ENCODE results near the gene CRKL.

Gene CRKL

DNA sequence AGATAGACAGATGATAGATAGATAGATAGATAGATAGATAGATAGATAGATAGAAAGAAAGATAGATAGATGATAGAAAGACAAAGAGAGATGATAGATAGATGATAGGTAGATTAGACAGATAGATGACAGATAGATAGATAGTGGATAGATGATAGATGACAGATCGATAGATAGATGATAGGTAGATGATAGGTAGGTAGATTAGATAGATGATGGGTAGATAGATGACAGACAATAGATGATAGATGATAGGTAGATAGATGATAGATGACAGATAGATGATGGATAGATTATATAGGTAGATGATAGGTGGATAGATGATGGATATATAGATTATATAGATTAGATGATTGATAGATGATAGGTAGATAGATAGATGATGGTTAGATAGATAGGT, 69.2 kb downstream of the CRKL start:
- no peak for DNase-seq

GRCh38 chr22:20987375-20987774, 70.2 kb downstream of the CRKL start:
- no peak for DNase-seq

GRCh38 chr22:20988573-20989322, 71.5 kb downstream of the CRKL start:
- no peak for DNase-seq

- no peak for DNase-seq
Measured at GRCh38 chr22:20989323-20990138, 72.3 kb downstream of the CRKL start.

DNA sequence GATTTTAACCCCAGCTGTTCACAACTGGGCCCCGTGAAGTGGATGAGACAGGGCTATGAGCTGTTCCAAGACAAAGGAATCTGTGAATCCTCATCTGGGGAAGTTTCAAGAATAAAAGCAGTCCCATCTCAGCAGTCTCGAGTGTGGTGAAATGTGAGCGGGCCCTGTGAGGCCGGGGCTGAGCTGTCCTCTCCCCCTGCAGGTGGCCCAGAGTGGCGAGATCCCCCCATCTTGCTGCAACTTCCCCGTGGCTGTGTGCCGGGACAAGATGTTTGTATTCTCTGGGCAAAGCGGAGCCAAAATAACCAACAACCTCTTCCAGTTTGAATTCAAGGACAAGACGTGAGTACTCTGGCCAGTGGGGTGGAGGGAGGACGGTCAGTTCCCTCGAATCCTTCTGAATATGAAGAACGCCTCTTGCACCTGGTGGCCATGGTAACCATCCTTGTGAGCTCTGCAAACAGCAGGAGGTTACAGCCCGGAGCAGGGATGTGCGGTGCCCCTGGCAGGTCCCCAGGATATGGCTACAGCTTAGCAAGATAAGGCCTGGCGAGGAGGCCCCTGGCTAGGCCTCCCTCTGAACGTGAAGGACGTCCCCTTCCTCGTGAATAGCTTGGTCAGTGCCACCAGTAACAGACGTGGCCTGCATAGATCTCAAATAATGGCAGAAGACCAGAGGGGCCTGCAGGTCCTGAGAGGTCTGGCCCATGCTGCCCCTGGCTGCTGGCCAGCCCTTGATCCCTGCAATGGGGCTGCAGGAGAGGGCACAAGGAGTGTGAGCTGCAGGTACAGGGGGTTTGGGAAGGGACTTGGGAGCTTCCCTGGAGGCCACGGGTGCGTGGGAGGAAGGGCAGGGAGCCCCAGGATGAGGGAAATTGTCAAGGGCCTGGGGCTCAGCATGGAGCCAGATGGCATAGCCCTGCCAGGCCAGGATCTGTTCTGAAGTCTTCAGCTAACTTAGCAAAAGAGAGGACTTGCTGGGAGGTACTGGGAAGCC, 73.3 kb downstream of the CRKL start:
- no peak for DNase-seq

- no peak for DNase-seq
Measured at GRCh38 chr22:20991252-20992055, 74.2 kb downstream of the CRKL start.

DNA sequence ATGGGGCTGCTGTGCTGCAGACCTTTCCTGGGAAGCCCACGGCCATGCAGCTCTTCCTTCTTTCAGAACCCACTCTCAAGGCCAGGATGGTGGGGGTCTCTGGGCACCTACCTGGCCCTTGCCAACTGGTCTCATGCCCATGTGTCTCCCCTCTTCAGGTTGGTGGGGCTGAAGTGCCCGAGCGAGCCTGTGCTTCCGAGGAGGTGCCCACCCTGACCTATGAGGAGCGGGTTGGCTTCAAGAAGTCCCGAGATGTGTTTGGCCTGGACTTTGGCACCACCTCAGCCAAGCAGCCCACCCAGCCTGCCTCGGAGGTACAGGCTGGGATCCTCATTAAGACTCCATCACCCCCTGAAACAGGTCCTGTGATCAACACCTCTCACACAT, 74.8 kb downstream of the CRKL start:
- no peak for DNase-seq

GRCh38 chr22:20992456-20993303, 75.5 kb downstream of the CRKL start:
- no peak for DNase-seq

- DNase-seq, result no peak
Measured at GRCh38 chr22:20993304-20994127, 76.3 kb downstream of the CRKL start.

GRCh38 chr22:20994128-20994901, 77.1 kb downstream of the CRKL start:
- DNase-seq, result no peak

DNA sequence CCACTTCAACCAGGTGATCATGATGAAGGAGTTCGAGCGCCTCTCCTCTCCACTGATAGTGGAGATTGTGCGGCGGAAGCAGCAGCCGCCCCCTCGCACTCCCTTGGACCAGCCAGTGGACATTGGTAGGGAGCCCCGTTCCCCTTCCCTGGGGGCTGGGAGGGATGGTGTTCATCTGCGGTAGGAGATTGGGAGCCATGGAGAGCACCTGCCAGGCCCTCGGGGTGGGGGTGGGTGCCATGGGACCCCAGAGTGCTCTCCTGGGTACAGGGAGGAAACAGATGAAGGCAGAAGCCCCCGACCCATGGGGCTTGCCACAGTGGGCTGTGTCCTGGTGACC, 77.7 kb downstream of the CRKL start:
- no peak for DNase-seq

DNA sequence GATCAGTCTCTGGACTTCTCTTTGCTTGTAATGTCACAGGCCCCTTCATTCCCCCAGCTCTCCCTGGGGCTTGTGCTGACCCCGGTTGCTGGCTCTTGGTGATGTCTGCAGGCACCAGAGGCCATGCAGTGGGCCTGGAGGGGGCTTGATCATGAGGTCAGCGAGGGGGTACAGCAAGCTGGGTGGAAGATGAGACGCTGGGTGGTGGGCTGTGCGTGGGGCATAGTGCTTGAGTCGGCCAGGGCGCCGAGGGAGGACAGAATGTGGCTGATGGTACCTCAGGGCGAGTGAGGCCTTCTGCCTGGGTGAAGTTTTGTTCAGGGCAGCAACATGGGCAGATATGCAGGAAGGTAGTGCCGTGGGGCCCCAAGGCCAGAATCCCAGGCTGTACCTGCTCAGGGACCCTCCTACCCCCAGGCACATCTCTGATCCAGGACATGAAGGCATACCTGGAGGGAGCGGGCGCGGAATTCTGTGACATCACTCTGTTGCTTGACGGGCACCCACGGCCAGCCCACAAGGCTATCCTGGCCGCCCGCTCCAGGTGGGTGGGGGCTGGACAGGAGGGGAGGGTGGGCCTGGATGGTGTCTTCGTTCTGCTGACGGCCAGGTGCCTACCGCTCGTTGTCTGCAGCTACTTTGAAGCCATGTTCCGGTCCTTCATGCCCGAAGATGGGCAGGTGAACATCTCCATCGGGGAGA, 78.3 kb downstream of the CRKL start:
- DNase-seq, result no peak

DNA sequence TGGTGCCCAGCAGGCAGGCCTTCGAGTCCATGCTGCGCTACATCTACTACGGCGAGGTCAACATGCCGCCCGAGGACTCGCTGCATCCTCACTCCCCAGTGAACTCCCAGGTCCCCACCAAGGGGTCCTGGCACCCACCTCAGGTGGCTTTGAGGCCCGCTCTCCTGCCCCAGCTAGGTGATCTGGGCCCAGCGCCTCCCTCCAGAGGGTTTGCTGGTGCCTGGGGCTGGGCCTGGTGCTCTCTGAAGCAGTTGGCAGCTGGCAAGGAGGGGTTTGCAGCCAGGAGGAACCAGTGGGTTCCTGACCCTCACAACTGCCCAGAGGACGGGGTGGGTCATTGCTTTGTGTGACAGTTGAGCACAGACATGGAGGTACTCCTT, 78.8 kb downstream of the CRKL start:
- no peak for DNase-seq

DNA sequence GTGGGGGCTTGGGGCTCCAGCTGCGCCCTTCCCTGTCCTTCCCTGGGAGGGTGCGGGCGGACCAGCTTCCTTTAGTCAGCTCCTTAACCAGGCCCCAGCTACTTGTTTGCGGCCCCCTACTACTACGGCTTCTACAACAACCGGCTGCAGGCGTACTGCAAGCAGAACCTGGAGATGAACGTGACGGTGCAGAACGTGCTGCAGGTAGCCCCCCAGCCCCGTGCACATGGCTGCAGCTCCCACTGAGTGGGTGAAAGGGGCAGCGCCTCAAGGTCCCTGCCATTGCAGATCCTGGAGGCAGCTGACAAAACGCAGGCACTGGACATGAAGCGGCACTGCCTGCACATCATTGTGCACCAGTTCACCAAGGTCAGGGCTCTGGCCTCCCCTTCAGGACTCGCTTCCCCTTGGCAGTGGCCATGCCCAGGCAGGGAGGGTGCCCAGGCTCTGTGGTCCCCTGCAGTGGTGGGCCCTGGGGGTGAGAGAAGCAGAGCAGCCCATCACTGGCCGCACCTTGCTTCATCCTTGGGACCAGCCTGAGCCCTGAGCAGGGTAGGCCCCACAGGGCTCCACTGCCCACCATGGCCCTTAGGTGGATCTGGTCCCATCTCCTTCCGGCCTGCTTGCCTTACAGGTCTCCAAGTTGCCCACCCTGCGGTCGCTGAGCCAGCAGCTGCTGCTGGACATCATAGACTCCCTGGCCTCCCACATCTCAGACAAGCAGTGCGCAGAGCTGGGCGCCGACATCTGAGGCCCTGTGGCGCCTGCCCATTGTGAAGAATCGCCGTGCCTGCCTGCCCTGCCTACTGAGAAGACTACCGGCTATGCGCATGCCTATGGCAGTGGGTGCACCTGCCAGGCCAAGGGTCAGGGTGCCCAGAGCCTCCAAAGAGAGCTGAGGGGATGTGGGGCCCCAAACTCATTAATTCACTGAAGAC, 79.7 kb downstream of the CRKL start:
- DNase-seq, result no peak

DNA sequence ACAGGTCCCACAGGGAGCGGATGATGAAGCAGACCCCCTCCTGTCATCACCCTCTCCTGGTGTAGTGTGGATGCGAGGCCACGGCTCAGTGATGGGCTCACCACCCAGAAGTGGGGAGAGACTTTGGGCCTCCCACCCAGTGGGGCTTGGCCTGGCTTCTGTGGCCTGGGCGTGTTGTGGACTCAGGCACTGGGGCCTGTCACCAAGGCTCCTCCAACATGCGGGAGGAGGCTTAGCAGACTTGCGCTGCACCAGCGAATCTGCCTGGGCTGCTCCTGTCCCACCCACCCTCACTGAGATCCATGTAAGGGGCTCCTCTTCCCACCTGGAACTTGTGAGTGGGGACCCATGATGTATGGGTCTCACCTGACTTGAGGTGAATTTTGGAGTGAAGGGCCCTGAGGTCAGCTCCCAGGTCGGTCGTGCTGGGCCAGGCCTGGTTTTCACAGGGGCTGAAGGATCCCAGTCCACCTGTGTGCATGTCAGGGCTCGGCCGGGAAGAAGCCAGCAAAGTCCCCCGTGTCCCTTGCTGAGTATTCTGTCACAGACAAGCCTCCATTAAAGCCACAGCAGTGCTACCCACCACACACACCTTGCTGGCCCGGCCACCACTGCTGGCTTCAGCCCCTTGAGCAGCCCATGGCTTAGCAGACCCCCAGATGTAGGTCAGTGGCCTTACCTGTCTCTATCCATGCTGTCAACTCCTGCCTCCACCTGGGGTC, 80.5 kb downstream of the CRKL start:
- DNase-seq, result no peak

DNA sequence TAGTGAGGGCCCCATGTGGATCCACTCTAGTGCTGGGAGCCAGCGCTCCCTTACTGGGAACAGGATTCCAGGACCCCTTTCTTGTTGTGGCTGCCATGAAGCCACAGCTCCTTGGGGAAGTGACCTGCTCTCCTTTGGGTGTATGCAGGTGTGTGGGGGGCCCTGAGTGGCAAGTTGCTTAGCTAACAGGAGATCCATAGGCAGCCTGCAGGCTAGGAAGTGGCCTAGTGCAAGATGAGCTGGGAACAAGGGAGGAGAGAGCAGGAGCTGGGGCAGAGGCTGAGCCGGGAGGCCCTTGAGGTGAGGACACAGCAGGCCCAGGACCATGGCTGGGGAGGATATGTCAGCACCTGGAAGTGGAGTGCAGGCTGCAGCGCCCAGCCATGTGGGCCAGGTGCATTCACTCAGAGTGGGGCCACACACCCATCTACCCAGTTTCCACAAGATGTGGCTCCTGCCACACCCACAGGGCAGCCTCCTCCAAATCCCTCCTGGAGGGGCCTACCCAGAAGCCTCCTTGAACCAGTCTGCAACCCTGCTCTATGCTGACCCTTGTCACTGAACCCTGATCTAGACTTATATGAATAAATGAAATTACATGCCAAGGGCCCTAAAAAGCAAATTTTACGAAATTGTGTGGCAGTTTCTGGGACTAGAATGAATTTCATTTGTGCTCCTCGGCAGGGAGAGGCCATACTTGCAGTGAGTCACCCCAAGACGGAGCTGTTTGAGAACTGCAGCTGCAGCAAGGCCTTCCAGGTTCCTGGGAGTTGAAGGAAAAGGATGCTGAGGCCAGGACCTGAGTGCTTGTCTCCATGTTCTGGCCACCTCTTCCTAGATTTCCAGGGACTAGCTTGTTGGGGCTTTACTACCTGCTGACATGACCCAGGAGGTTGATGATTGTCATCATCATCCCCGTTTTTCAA, 81.5 kb downstream of the CRKL start:
- DNase-seq, result no peak
